ENCODE measurements around the gene AMMECR1L. TPM values are rescaled to one million over a fixed set of nuclear protein-coding genes. Genes with fewer than 3 reads are reported as not detected.

AMMECR1L gene
- total RNA-seq, 2 experiments from 2014 or later, result 9.8 to 17.1 TPM

DNA sequence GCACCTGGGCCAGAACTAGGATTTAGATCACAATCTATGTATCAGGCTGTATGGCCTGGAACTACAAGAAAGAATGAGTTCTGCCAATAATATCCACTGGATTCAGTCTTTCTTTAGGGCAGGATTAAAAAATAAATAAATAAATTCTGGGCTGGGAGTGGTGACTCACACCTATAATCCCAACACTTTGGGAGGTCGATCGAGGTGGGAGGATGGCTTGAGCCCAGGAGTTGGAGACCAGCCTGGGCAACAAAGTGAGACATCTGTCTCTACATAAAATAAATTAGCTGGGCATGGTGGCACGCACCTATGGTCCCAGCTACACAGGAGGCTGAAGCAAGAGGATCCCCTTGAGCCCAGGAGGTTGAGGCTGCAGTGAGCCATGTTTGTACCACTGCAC is 8.1 kb downstream of the AMMECR1L start:
- no peak overlapping the region for H3K4me2 ChIP-seq (ENCODE audit: low read length)
- ChIA-PET CTCF (ENCODE audit: unreplicated experiment) (no interaction called here), POLR2A (interaction anchor here (0.6 kb wide), 1 partner anchor 131 kb away, joined by 4 read pairs; no protein-coding TSS in a partner anchor)
- no peak overlapping the region for H3K27ac ChIP-seq (ENCODE audit: low read depth, low read length, poor library complexity, severe bottlenecking)
- H3K36me3 ChIP-seq (ENCODE audit: insufficient read depth, low read length), result peaks cover 77% of the 10 kb centered on the region
- H3K4me1 ChIP-seq (ENCODE audit: insufficient read depth, low read length, poor library complexity, severe bottlenecking), result peaks cover 5% of the 10 kb centered on the region
- intact Hi-C loops (cut with micrococcal nuclease; ENCODE audit: unreplicated experiment), result no loop called here
- no TSS peak for BruUV-seq (replicated peaks)
- no peak overlapping the region for H2AFZ ChIP-seq (ENCODE audit: low read length)
- TF ChIP-seq, protein P1, sequence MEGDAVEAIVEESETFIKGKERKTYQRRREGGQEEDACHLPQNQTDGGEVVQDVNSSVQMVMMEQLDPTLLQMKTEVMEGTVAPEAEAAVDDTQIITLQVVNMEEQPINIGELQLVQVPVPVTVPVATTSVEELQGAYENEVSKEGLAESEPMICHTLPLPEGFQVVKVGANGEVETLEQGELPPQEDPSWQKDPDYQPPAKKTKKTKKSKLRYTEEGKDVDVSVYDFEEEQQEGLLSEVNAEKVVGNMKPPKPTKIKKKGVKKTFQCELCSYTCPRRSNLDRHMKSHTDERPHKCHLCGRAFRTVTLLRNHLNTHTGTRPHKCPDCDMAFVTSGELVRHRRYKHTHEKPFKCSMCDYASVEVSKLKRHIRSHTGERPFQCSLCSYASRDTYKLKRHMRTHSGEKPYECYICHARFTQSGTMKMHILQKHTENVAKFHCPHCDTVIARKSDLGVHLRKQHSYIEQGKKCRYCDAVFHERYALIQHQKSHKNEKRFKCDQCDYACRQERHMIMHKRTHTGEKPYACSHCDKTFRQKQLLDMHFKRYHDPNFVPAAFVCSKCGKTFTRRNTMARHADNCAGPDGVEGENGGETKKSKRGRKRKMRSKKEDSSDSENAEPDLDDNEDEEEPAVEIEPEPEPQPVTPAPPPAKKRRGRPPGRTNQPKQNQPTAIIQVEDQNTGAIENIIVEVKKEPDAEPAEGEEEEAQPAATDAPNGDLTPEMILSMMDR (conservative IDR thresholded peaks at IDR 0.05; ENCODE audit: low read length), result no peak
- no peak for TF ChIP-seq EZH2phosphoT487 (IDR thresholded peaks at IDR 0.05; ENCODE audit: borderline replicate concordance, low read depth, low read length)
- H4K20me1 ChIP-seq (ENCODE audit: insufficient read depth, low read length), result peaks cover 3% of the 10 kb centered on the region; the same call in 1 of the 2 replicates
- DNase-seq (ENCODE audit: low spot score), result no peak
- H3K4me3 ChIP-seq (ENCODE audit: low read depth, low read length, poor library complexity, severe bottlenecking), result no peak overlapping the region
- H3K9me2 ChIP-seq (ENCODE audit: insufficient read depth, low read length), result no peaks in the 10 kb centered on the region
- H3K79me2 ChIP-seq (ENCODE audit: insufficient read depth, low read depth, low read length), result peaks cover 65% of the 10 kb centered on the region
- no peaks in the 10 kb centered on the region for H3K9me3 ChIP-seq (ENCODE audit: low read length)

DNA sequence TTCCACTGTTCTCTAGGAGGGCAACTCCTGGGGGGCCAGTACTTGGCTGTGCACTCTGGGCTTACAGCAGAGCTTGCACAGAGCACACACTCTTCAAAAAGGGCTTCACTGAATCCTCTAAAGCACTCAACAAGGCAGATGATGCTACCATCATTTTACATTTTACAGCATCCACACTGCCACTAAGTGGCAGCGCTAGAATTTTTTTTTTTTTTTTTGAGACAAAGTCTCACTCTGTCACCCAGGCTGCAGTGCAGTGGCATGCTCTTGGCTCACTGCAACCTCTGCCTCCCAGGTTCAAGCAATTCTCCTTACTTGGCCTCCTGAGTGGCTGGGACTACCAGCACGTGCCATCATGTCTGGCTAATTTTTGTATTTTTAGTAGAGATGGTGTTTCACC is 8.6 kb downstream of the AMMECR1L start:
- Histone ChIP-seq H3K4me3 (ENCODE audit: low read depth, low read length, poor library complexity, severe bottlenecking) (no peak overlapping the region), H3K4me1 (ENCODE audit: insufficient read depth, low read length, poor library complexity, severe bottlenecking) (peaks cover 3% of the 10 kb centered on the region), H3K79me2 (ENCODE audit: insufficient read depth, low read depth, low read length) (peaks cover 60% of the 10 kb centered on the region), H3K9me3 (ENCODE audit: low read length) (no peaks in the 10 kb centered on the region), H3K36me3 (ENCODE audit: insufficient read depth, low read length) (peaks cover 77% of the 10 kb centered on the region), H4K20me1 (ENCODE audit: insufficient read depth, low read length) (peaks cover 3% of the 10 kb centered on the region; the same call in 1 of the 2 replicates), H3K4me2 (ENCODE audit: low read length) (no peak overlapping the region), H2AFZ (ENCODE audit: low read length) (no peak overlapping the region), H3K9me2 (ENCODE audit: insufficient read depth, low read length) (no peaks in the 10 kb centered on the region), H3K27ac (ENCODE audit: low read depth, low read length, poor library complexity, severe bottlenecking) (no peak overlapping the region)
- ChIA-PET CTCF (ENCODE audit: unreplicated experiment) (no interaction called here), POLR2A (interaction anchor here (0.6 kb wide), 1 partner anchor 543 kb away, joined by 4 read pairs; no protein-coding TSS in a partner anchor)
- no TSS peak for BruUV-seq (replicated peaks)
- DNase-seq (ENCODE audit: low spot score), result no peak
- TF ChIP-seq, protein P1 (conservative IDR thresholded peaks at IDR 0.05; ENCODE audit: low read length), result 0 out of 2 replicates have a peak, but pooled peaks have one; percentile 30
- no peak for TF ChIP-seq EZH2phosphoT487 (IDR thresholded peaks at IDR 0.05; ENCODE audit: borderline replicate concordance, low read depth, low read length)
- intact Hi-C loops (cut with micrococcal nuclease; ENCODE audit: unreplicated experiment), result no loop called here

DNA sequence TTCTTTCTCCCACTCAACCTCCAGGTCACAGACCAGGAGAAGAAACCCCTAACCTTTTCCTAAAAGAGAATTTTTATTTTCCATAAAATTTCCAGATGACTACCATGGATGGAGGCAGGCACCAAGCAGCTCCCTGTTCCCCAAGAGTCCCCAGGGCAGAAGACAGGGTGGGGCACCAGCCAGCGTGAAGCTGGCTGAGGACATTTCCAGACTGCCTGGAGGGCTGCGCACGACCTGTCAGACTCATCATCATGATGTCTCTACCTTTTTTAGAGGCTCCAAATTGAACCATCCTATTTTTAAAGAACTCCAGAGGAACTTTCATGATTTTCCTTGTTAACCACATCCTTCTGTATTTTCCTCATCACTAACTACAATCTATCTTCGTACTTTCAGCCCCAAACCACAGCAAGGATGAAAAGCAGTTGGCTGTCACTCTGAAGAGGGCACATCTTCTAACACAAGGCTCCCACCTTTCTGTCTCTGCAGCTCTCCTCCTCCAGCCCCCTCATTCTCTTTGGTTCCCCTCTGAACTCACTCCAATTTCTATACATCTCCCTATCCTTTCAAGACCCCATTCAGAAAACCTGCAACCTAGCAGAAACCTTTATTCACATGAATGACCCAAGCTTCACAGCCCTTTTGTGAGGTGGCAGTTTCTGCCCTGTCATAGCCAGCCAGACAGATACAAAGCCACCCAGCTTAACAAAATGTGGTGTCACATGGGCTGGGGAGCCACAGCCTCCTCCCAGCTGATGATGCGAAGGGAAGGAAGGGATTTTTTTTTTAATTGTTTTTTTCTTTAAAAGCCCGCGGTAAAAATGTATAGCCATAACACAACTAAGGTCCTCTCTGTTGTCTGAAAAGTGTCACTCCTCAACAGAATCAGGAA is 11.1 kb downstream of the AMMECR1L start:
- BruUV-seq (replicated peaks), result no TSS peak
- POLR2A ChIA-PET, result interaction anchor here (0.5 kb wide), 1 partner anchor 79 kb away, joined by 4 read pairs; no protein-coding TSS in a partner anchor

More for the DNA sequence above, 11.1 kb downstream of the AMMECR1L start:
- no peak overlapping the region for H3K4me2 ChIP-seq (ENCODE audit: low read length)
- CTCF ChIA-PET (ENCODE audit: unreplicated experiment), result no interaction called here
- no peak overlapping the region for H3K4me3 ChIP-seq (ENCODE audit: low read depth, low read length, poor library complexity, severe bottlenecking)
- H3K27ac ChIP-seq (ENCODE audit: low read depth, low read length, poor library complexity, severe bottlenecking), result no peak overlapping the region
- no peaks in the 10 kb centered on the region for H3K4me1 ChIP-seq (ENCODE audit: insufficient read depth, low read length, poor library complexity, severe bottlenecking)
- H4K20me1 ChIP-seq (ENCODE audit: insufficient read depth, low read length), result peaks cover 3% of the 10 kb centered on the region; the same call in 1 of the 2 replicates
- no peak overlapping the region for H2AFZ ChIP-seq (ENCODE audit: low read length)
- peaks cover 43% of the 10 kb centered on the region for H3K79me2 ChIP-seq (ENCODE audit: insufficient read depth, low read depth, low read length)
- H3K9me3 ChIP-seq (ENCODE audit: low read length), result no peaks in the 10 kb centered on the region
- DNase-seq (ENCODE audit: low spot score), result no peak
- intact Hi-C loops (cut with micrococcal nuclease; ENCODE audit: unreplicated experiment), result no loop called here
- TF ChIP-seq, protein P1 (conservative IDR thresholded peaks at IDR 0.05; ENCODE audit: low read length), result no peak
- peaks cover 74% of the 10 kb centered on the region for H3K36me3 ChIP-seq (ENCODE audit: insufficient read depth, low read length)
- no peaks in the 10 kb centered on the region for H3K9me2 ChIP-seq (ENCODE audit: insufficient read depth, low read length)
